ENCODE data around the gene BAIAP3.

BAIAP3 gene

GRCh38 chr16:1385232-1385631, 51.8 kb downstream of the BAIAP3 start:
- H3K36me3 ChIP-seq (ENCODE audit: control insufficient read depth, insufficient read depth, low read length), result peaks cover 10% of the 10 kb centered on the region
- no peak for DNase-seq (ENCODE audit: extremely low read depth, insufficient read length)
- H3K27me3 ChIP-seq (replicated peaks; ENCODE audit: control insufficient read depth, insufficient read depth, low read length), result no peaks in the 10 kb centered on the region
- TF ChIP-seq CTCF (IDR thresholded peaks at IDR 0.05; ENCODE audit: insufficient read depth, low read length, poor library complexity, severe bottlenecking), result no peak
- H3K4me3 ChIP-seq (replicated peaks; ENCODE audit: low read depth, low read length), result no peak overlapping the region

GRCh38 chr16:1387331-1387730, 53.9 kb downstream of the BAIAP3 start:
- no peak for TF ChIP-seq CTCF (IDR thresholded peaks at IDR 0.05; ENCODE audit: insufficient read depth, low read length, poor library complexity, severe bottlenecking)
- no peak for DNase-seq (ENCODE audit: extremely low read depth, insufficient read length)
- no peaks in the 10 kb centered on the region for H3K27me3 ChIP-seq (replicated peaks; ENCODE audit: control insufficient read depth, insufficient read depth, low read length)
- H3K36me3 ChIP-seq (ENCODE audit: control insufficient read depth, insufficient read depth, low read length), result peaks cover 13% of the 10 kb centered on the region
- no peak overlapping the region for H3K4me3 ChIP-seq (replicated peaks; ENCODE audit: low read depth, low read length)

GRCh38 chr16:1389762-1390161, 56.3 kb downstream of the BAIAP3 start:
- no peak for DNase-seq (ENCODE audit: extremely low read depth, insufficient read length)
- H3K27me3 ChIP-seq (replicated peaks; ENCODE audit: control insufficient read depth, insufficient read depth, low read length), result no peaks in the 10 kb centered on the region
- H3K4me3 ChIP-seq (replicated peaks; ENCODE audit: low read depth, low read length), result no peak overlapping the region
- H3K36me3 ChIP-seq (ENCODE audit: control insufficient read depth, insufficient read depth, low read length), result peaks cover 15% of the 10 kb centered on the region
- no peak for TF ChIP-seq CTCF (IDR thresholded peaks at IDR 0.05; ENCODE audit: insufficient read depth, low read length, poor library complexity, severe bottlenecking)

GRCh38 chr16:1390239-1390779, 56.9 kb downstream of the BAIAP3 start:
- no peak for DNase-seq (ENCODE audit: extremely low read depth, insufficient read length)
- no peak for TF ChIP-seq CTCF (IDR thresholded peaks at IDR 0.05; ENCODE audit: insufficient read depth, low read length, poor library complexity, severe bottlenecking)
- no peak overlapping the region for H3K4me3 ChIP-seq (replicated peaks; ENCODE audit: low read depth, low read length)
- peaks cover 15% of the 10 kb centered on the region for H3K36me3 ChIP-seq (ENCODE audit: control insufficient read depth, insufficient read depth, low read length)
- H3K27me3 ChIP-seq (replicated peaks; ENCODE audit: control insufficient read depth, insufficient read depth, low read length), result no peaks in the 10 kb centered on the region

- Histone ChIP-seq H3K36me3 (ENCODE audit: control insufficient read depth, insufficient read depth, low read length) (peaks cover 13% of the 10 kb centered on the region), H3K27me3 (replicated peaks; ENCODE audit: control insufficient read depth, insufficient read depth, low read length) (no peaks in the 10 kb centered on the region), H3K4me3 (replicated peaks; ENCODE audit: low read depth, low read length) (no peak overlapping the region)
- TF ChIP-seq CTCF (IDR thresholded peaks at IDR 0.05; ENCODE audit: insufficient read depth, low read length, poor library complexity, severe bottlenecking), result no peak
- no peak for DNase-seq (ENCODE audit: extremely low read depth, insufficient read length)
These were observed 59.4 kb downstream of the BAIAP3 start for GRCh38 chr16:1392826-1393225.

- H3K4me3 ChIP-seq (replicated peaks; ENCODE audit: low read depth, low read length), result no peak overlapping the region
- peaks cover 13% of the 10 kb centered on the region for H3K36me3 ChIP-seq (ENCODE audit: control insufficient read depth, insufficient read depth, low read length)
- no peak for TF ChIP-seq CTCF (IDR thresholded peaks at IDR 0.05; ENCODE audit: insufficient read depth, low read length, poor library complexity, severe bottlenecking)
- no peaks in the 10 kb centered on the region for H3K27me3 ChIP-seq (replicated peaks; ENCODE audit: control insufficient read depth, insufficient read depth, low read length)
- DNase-seq (ENCODE audit: extremely low read depth, insufficient read length), result no peak
These were observed 60.2 kb downstream of the BAIAP3 start for GRCh38 chr16:1393613-1394176.
